ENCODE measurements around the gene DND1.

DNA sequence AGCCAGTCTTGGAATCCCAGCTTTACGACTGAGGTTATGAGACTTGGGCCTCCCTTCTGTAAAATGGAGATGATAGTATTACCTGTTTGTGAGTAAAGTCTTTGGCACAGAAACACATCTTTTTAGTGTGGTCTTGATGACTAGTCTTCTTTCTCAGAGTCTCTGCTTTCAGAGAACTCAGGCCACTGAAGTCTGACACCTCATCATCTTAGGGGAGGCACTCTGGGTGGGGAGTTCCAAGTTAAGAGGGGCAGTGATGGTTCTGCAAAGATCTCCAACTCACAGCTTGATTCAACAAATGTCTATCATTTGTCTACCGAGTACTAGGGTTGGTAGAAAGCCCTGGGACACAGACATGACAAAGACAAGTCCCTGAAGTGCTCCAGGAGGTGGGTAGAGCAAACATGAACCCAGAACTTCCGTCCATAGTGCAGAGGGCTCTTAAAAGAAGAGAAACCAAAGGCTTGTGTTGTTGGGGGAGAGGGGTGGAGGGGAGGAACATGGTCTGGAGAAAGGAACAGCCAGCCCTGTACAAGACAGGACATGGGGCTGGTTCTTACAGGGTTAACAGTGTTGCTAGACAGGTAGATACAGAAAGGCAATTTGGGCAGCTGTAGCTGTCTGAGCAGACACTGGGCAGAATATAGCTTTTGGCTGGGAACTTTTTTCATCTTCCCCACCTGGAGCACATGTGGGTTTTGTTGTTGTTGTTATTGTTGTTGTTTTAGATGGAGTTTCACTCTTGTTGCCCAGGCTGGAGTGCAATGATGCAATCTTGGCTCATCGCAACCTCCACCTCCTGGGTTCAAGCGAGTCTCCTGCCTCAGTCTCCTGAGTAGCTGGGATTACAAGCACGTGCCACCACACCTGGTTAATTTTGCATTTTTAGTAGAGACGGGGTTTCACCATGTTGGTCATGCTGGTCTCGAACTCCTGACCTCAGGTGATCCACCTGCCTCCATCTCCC, 37.8 kb downstream of the DND1 start:
- no peak for TF ChIP-seq CTCF (IDR thresholded peaks at IDR 0.05)
- TF ChIP-seq POLR2A (IDR thresholded peaks at IDR 0.05): no peak
- TF ChIP-seq POLR2AphosphoS5 (IDR thresholded peaks at IDR 0.05): no peak
